C4-2B (cell line): Measurements from ENCODE around the gene CPLX3.

Experiments
- ZFX ChIP-seq: fragments of 450-650 bp; IDR thresholded peaks from 2 replicates; pipeline ENCODE4 v1.6.1; 2017
- TF ChIP-seq, protein P1 (sequence below): fragments of 450-650 bp; conservative IDR thresholded peaks from 2 replicates; pipeline ENCODE4 v1.5.1; 2017; ENCODE audit warnings: mild to moderate bottlenecking

DNA sequence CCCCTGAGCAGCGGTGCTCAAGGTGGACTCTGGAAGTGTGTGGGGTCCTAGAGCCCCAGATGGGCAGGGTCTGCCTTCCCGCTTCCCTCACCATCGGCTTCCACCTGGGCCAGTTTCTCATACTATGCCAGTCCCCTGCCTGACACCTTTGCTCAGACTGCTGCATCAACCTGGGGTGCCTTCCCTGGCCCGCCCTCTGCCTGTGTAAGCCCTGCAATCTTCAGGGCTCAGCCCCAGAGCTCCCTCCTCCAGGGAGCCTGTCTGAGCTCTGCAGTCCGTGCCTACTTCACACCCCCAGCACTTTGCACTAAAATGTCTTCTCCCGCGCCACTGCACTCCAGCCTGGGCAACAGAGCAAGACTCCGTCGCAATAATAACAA, 31.5 kb upstream of the CPLX3 start:
- TF ChIP-seq, protein P1, sequence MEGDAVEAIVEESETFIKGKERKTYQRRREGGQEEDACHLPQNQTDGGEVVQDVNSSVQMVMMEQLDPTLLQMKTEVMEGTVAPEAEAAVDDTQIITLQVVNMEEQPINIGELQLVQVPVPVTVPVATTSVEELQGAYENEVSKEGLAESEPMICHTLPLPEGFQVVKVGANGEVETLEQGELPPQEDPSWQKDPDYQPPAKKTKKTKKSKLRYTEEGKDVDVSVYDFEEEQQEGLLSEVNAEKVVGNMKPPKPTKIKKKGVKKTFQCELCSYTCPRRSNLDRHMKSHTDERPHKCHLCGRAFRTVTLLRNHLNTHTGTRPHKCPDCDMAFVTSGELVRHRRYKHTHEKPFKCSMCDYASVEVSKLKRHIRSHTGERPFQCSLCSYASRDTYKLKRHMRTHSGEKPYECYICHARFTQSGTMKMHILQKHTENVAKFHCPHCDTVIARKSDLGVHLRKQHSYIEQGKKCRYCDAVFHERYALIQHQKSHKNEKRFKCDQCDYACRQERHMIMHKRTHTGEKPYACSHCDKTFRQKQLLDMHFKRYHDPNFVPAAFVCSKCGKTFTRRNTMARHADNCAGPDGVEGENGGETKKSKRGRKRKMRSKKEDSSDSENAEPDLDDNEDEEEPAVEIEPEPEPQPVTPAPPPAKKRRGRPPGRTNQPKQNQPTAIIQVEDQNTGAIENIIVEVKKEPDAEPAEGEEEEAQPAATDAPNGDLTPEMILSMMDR = no peak
- TF ChIP-seq ZFX = no peak
